ENCODE measurements around the gene CFL1.
A peak's percentile ranks its signal among the peaks of the same experiment; 100 is the strongest.
"Not testable (repeated sequence)": the region's sequence is repeated elsewhere in the genome, so short reads cannot be mapped to it uniquely, and the experiment has no call there.

The CFL1 gene

DNA sequence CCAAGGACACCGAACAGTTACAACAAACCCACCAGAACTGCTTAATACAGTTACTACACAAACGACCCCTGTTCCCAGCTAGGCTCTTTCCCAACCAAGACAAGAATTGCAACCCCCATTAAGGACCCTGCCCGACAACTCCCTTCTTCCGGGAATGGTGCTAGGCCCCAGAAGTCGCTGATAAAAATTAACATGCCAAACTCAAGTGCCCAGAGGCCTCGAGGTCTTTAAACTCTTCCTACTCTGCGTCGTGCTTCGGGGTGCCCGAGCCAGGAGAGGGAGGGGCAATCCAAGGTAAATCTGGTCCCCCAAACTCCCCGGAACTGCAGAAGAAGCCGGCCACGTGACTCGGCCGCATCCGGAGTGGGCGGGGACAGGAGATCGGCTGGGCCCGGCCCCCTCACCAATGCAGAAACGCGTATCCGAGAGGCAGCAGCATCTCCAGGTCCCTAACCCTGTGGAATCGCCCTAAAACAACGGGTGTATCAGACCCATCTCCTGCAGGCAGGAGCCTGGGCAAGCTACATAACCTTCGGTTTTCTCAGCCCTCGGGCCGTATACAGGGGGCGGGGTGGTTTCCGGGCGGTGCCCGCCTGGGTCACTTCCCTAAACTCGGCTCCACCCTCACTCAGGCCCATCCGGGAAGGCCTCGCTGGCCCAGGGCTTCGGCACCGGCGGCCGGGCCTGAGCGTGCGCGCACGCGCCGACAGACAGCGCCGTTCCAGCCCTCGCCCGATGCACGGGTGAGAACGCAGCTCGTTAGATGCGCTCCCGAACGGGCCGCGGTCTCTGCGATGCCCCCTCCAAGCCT, 1.1 kb downstream of the CFL1 start:
- DNase-seq: peak; percentile 89

DNA sequence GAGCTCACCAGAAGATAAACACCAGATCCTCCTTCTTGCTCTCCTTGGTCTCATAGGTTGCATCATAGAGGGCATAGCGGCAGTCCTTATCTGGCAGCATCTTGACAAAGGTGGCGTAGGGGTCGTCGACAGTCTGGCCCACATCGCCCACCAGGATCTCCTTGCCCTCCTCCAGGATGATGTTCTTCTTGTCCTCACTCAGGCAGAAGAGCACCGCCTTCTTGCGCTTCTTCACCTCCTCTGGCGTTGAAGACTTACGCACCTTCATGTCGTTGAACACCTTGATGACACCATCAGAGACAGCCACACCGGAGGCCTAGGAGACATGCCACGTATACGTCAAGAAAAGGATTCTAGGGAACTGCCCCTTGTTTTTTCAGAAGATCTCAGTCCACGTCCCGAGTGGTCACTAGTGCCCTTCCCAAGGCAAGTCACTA, 2.0 kb downstream of the CFL1 start:
- no peak for DNase-seq

DNA sequence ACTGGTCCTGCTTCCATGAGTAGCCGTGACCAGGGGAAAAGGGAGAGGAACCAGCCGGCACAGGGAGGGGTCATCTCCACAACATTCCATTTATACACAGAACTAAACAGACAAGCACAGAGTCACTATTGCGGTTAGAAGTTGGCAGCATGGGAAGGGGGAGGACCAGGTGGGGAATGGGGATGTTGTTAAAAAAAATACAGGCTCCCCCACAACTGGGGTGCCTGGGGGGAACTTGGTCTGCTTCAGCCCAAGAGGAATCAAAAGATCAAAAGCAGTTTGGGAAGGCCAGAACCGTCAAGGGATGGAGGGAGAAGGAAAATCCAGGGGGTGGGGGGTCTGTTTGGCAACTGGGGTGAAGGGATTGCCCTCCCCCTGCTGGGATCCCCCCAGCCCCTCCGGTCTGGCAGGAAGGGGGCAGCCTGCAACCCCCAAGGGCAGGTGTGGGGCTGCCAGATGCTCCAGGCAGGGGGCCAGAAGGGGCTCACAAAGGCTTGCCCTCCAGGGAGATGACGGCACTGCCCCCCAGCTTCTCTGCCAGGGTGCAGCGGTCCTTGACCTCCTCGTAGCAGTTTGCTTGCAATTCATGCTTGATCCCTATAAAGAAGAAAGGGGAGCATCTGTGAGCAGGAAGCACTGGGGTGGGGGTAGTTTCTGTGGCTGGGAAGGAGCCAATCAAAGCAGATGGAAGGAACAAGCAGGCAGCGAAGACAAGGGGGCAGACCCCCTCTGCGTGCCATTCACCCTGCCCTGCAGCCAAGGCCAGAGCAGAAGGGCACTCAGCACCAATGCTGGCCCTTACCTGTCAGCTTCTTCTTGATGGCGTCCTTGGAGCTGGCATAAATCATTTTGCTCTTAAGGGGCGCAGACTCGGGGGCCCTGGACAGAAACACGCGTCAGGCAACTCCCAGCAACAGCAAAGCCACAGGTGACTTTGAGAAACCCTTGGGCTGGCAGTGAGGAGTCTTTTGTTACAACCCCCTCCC, 2.8 kb downstream of the CFL1 start:
- no peak for DNase-seq

DNA sequence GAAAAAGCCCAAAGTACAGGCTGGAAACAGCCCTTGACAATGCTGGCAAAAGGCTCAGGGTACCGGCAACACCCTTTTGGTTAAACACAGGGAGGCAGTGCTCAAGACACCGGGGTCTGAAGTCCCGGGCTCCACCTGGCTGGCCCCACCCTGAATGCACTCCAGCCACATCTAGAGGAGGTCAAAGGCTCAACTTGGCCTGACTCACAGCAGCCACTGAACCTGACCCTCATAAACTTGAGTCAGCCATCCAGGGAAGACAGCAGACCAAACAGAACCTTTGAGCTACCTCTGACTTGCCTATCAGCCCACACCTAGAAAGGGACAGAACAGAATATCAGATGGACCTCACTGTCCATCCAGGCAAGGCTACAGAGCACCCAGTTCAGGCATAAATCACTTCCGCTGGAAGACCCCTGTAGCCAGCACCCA, 3.8 kb downstream of the CFL1 start:
- DNase-seq: no peak

DNA sequence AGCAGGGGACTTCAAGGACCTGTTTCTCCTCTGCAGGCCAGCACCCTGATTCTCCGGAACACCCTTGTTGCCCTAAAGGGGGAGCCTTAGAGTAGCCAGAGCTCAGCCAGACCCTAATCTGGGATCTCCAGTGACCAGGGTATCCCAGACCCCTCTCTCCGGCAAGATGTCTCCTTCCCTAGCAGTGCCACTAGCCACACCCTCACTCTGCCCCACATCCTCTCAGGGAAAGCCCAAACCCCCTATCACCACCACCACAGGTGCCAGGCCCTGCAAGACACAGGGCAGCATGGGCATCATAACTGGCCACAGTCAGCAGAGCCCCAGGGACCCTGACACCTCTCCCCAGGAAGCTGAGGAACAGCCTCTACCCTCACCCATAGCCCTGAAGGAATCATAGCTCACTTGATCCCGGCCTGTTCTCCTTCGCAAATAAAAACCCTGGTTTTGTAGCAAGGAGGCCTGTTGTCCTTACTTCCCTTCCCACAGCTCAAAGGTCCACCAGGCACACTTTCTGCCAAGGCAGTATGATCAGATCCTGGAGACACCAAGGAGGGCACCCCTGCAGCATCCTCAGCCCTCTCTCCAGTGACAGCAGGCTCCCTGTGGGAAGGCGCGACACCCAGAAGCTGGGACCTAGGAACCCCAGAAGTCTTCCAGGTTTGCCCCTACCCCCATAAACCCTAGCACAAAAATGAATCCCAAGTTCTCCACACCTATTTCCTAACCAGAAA, 4.6 kb downstream of the CFL1 start:
- no peak for DNase-seq

DNA sequence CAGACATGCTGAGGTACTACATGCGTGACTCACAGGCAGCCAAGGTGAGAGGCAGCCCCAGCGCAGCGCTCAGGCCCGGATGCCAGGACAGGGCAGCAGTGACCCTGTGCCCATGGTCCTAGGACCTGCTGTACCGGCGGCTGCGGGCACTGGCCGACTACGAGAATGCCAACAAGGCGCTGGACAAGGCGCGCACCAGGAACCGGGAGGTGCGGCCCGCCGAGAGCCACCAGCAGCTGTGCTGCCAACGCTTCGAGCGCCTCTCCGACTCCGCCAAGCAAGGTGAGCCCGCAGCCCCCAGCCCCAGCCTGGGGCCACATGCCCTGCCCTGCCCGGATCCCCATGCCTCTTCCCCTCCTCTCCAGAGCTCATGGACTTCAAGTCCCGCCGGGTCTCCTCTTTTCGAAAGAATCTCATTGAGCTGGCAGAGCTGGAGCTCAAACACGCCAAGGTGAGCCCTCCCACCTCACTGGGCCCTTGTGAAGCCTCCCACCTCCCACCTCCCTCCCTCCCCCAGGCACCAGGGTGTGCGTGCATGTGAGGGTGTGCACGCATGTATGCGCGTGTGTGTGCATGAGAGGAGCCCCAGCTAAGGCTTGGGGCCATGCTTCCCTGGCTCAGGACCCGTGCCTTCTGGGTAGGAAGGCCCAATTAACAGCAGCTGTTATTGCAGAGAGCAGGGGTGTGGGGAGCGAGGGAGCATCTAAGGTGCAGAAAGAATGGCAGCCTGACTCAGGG, 5.3 kb downstream of the CFL1 start:
- no peak for DNase-seq

DNA sequence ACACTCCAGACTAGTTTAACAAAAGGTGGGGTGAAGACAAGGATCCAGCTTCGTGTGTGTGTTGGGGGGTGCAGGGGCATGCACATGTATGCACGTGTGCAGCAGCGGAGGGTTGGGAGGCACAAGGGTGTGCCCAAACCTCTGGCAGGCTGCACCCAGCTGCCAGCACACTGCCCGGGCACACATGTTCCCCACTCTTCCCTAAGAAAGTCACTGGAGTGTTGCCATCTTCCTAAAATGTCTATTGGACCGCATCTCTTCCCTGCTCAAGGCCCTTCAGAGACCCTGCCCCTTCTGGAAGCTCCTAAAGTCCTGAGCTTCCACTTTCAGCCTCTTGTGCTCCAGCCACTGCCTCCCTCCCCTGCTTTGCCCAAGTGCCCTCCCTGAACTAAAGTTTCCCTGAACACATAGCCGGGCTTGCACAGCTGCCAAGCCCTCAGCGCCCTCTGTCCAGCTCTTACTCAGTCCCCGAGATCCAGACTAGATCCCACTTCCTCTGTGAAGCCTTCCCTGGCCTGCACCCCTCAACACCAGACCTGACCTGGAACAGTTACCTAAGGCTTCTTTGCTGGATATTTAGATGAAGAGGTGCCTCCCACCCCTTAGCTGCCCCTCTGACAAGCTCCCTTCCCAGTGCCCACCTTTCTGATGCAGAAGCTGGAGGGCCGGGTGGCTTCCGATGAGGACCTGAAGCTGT, 6.0 kb downstream of the CFL1 start:
- no peak for DNase-seq

DNA sequence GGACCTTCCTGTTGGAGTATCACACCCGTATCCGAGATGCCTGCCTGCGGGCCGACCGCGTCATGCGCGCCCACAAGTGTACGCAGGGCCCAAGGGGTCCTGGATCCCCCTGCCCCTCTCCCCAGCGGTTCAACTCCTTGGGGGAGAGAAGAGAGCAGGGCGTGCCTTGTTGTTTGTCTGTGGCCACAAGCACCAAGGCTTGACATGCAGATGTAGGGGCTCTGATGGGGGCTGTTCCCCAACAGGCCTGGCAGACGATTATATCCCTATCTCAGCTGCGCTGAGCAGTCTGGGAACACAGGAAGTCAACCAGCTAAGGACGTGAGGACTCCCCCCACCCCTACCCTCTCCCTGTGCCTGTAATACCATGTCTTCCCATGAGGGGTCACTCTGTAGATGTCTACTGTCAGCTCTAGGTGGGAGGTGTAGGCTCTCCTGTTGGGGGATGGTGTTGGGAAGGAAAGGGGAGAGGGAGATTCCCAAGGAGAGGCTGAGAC, 6.8 kb downstream of the CFL1 start:
- DNase-seq: peak; percentile 19

DNA sequence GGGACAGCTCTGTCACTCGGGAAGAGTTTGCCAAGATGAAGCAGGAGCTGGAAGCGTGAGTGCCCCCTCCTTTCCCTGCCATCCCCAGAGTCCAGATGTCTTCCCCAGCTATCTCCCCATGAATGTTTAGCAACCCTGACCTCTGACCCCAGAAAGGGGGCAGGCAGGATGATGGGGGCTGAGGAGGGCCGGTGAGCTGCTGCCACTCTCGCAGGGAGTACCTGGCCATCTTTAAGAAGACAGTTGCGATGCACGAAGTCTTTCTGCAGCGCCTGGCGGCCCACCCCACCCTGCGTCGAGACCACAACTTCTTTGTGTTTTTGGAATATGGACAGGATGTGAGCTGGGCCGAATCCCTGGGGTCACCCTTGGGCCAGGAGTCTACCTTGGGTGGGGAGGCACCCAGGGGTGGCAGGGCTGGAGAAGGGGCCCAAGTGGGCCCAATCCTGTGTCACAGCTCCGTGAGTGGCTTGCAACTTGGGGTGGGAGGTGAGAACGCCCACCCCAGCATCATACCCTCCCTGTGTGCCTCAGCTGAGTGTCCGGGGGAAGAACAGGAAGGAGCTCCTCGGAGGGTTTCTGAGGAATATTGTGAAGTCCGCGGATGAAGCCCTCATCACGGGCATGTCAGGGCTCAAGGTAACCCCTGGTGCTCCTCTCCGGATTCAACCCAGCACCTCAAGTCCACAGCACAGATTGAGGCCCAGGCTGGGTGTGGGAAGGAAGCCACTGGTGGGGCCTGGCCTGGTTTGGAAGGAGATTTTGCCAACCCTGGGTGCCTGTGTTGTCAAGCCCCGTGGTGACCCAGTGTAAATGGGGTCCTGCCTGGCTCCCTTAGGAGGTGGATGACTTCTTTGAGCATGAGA, 7.5 kb downstream of the CFL1 start:
- no peak for DNase-seq

DNA sequence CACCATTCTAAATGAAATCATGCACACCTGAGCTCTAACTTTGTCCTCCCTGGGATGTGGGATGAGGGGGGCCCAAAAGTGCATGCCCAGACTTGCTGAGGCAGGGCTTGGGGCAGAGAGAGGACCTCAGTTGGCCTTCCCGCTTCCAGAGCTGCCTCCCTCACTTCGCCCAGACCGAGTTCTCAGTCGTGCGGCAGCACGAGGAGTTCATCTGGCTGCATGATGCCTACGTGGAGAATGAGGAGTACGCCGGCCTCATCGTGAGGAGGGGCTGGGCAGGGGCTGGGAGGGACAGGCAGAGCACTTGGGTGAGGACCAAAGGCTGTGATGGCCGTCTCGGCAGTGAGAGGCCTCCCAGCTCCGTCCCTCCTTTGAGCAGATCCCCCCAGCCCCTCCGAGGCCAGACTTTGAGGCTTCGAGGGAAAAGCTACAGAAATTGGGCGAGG, 8.2 kb downstream of the CFL1 start:
- no peak for DNase-seq

DNA sequence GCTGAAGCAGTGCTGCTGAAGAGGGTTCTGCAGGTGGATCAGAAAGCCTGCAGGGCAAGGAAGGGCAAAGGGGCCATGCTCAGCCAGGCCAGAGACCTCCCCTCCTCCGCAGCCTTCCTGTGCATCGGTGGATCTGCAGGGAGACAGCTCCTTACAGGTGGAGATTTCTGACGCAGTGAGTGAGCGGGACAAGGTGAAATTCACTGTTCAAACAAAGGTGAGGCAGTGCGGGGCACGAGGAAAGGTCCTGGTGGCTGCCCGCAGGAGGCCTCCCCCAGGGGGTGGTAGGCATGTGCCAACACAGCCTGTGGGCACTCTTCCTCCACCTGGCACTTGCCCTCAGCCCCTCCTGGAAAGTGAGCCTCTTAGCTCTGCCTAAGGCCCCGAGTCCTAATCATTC, 8.6 kb downstream of the CFL1 start:
- DNase-seq: no peak

DNA sequence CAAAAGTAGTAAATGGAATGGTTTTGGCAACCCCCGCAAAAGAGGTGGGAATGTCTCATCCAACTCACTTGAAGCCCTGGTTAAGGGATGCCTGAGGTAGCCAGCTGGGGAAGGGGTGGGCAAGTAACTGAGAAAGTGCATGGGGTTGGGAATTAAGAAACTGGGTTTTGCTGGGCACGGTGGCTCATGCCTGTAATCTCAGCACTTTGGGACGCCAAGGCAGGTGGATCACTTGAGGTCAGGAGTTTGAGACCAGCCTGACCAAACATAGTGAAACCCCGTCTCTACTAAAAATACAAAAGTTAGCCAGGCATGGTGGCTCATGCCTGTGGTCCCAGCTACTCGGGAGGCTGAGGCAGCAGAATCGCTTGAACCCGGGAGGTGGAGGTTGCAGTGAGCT, 9.3 kb downstream of the CFL1 start:
- not testable (repeated sequence) for DNase-seq

DNA sequence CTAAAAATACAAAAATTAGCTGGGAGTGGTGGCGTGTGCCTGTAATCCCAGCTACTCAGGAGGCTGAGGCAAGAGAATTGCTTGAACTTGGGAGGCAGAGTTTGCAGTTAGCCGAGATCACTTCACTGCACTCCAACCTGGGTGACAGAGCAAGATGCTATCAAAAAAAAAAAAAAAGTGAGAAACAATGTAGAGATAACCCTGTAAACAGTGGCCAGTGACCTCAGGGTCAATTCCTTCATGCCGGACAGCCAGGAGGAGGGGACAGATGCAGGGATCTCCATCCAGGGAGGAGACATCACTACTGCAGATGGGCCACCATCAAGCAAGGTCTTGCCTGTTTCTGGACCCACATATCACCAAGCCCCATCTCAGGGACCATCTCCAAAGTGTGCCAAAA, 10.2 kb downstream of the CFL1 start:
- no peak for DNase-seq

DNA sequence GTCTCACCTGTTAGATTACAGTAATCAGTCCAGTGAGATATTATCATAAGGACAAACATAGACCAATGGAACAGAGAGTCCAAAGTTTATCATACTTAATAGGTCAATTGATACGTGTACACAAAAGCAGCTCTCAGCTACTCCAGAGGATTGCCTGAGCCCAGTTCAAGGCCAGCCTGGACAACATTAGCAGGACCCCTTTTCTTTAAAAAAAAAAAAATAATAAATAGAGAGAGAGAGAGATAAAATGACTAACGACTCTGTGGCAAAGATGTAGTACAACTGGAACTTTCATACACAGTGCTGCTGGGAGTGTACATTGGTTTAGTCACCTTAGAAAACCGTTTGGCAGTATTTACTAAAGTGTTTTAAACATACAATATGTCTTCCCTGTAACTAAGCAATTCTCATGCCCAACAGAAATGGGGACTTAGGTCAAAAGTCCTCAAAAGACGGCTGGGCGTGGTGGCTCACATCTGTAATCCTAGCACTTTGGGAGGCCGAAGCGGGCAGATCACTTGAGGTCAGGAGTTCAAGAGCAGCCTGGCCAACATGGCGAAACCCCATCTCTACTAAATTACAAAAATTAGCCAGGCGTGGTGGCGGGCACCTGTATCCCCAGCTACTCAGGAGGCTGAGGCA, 13.6 kb downstream of the CFL1 start:
- no peak for DNase-seq

DNA sequence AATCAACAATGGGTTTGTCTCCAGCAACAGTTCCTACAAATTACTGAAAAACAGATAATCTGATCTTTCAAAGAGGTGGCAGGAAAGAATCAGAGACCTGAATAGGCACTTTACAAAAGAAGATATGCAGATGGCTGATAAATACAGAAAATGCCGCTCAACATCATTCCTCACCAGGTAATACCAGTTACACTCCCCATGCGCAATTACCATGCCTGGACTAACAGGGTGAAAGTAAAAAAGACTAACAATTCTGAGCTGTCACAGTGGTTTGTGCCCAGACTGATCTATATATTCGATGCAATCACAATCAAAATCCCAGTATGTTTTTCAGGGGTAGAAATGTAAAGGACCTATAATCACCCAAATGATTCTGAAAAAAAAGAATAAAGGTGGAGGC, 14.2 kb downstream of the CFL1 start:
- no peak for DNase-seq

DNA sequence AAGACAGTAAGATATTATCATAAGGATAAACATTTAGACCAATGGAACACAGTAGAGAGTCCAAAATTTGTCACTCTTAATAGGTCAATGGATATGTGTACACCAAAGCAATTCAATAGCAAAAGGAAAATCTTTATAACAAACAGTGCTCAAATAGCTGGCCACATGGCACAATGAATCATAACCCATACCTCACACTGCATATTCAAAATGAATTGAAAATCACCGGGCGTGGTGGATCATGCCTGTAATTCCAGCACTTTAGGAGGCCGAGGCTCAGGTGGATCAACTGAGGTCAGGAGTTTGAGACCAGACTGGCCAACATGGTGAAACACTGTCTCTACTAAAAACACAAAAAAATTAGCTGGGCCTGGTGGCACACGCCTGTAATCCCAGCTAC, 15.8 kb downstream of the CFL1 start:
- DNase-seq: no peak

DNA sequence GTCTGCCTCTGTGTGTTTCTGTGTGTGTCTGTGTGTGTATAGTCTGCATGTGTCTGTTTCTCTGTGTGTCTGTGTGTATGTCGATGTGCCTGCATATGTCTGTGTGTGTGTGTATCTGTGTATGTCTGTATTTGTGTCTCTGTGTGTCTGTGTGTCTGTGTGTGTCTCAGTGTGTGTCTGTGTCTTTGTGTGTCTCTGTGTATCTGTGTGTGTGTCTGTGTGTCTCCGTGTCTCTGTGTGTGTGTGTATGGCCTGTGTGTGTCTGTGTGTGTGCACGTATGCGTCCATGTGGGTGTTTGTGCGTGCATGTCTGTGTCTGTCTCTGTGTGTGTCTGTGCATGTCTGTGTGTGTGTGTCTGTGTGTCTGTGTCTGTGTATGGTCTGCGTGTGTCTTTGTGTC, 23.8 kb downstream of the CFL1 start:
- no peak for DNase-seq

DNA sequence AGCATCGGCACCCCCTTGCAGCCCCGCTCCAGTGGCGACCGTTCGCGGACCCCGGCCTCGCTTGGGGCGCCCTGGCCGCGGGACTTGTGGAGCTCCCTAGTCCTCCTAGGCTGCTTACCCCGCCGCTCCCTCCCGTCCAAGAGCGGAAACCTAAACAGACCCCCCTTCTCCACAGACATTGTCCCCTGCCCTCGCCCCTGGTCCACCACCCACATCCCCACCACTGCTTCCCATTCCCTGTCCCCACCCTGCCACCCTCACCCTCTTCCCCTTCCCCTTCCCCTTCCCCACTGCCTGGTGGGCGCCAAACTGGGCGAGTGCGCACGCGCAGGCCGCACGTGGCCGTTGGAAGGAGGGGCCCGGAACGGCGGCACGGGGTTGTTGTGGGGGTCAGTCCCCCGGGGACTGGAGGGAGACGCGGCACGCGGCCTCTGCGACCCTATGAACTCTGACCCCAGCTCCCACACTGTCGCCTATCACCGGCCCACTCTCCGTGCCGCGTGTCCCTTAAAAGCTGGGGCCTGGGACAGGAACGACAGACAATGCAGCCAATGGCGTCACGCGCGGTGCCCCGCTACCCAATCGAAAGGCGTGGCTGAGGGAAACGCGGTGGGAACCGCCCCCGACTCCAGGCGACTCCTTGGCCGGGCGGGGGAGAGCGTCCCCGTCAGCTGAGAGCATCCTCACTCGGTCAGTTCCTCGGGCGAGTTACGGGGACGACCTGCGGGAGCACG, 24.5 kb downstream of the CFL1 start, which contains the start of gene SNX32:
Gene SNX32, plus strand, starts transcription at position 667 of the 734 bp plus-strand sequence. CDS start 103 bp downstream, outside the sequence.
- peak; percentile 91 for DNase-seq

DNA sequence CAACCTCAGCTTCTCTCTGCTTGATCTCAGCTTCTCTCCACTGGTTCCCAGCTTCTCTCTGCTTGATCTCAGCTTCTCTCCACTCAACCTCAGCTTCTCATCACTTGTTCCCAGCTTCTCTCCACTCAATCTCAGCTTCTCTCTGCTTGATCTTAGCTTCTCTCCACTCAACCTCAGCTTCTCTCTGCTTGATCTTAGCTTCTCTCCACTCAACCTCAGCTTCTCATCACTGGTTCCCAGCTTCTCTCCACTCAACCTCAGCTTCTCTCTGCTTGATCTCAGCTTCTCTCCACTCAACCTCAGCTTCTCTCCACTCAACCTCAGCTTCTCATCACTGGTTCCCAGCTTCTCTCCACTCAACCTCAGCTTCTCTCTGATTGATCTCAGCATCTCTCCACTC, 25.7 kb downstream of the CFL1 start:
- DNase-seq: not testable (repeated sequence)
